WTC11 (cell line): Measurements from ENCODE around the gene CYP3A5. TPM values are rescaled to one million over a fixed set of nuclear protein-coding genes. Genes with fewer than 3 reads are reported as not detected.
A peak's percentile ranks its signal among the peaks of the same experiment; 100 is the strongest.
"Not testable (repeated sequence)": the region's sequence is repeated elsewhere in the genome, so short reads cannot be mapped to it uniquely, and the experiment has no call there.

ENCODE experiments used
- ATAC-seq: fragments of 200-7000 bp; cut with Tn5 transposase; 2 replicates; pipeline ENCODE4 v1.10.0; 2021; ENCODE audit warnings: mild to moderate bottlenecking, moderate library complexity
- CTCF ChIA-PET: fragments of 300-600 bp; sonication (Branson Sonifier 250); formaldehyde crosslinking; loops from one replicate; lab custom pipeline; 2021; ENCODE audit warnings: antibody characterized with exemption; lab: Charles Lee
- POLR2A ChIA-PET: fragments of 350-600 bp; sonication (Branson Sonifier 250); formaldehyde crosslinking; loops from one replicate; lab custom pipeline; 2021; ENCODE audit warnings: antibody characterized with exemption; lab: Charles Lee
- DNase-seq: peaks from one replicate; pipeline ENCODE4 v3.0.0; 2021; ENCODE audit warnings: low spot score
- H3K27ac Mint-ChIP-seq: 2 replicates; pipeline ENCODE4 v1.8.0; 2021; ENCODE audit warnings: mixed read lengths
- H3K27me3 Mint-ChIP-seq: 2 replicates; pipeline ENCODE4 v1.8.0; 2021; ENCODE audit warnings: low read depth, mild to moderate bottlenecking, moderate library complexity, mixed read lengths
- H3K36me3 Mint-ChIP-seq: 2 replicates; pipeline ENCODE4 v1.8.0; 2021; ENCODE audit warnings: mixed read lengths
- H3K4me1 Mint-ChIP-seq: 2 replicates; pipeline ENCODE4 v1.8.0; 2022; ENCODE audit warnings: mixed read lengths
- H3K4me3 Mint-ChIP-seq: 2 replicates; pipeline ENCODE4 v1.8.0; 2021; ENCODE audit warnings: mild to moderate bottlenecking, moderate library complexity, mixed read lengths
- H3K9me3 Mint-ChIP-seq: 2 replicates; pipeline ENCODE4 v1.8.0; 2021; ENCODE audit warnings: mixed read lengths
- AFF4 ChIP-seq: sonication (generic); formaldehyde crosslinking; IDR thresholded peaks from 2 replicates; pipeline ENCODE4 v1.8.1; 2023; ENCODE audit warnings: mild to moderate bottlenecking, missing genetic modification reagents, borderline replicate concordance
- ATF2 ChIP-seq: sonication (generic); formaldehyde crosslinking; IDR thresholded peaks from 2 replicates; pipeline ENCODE4 v1.8.1; 2022; ENCODE audit warnings: low read depth, missing genetic modification reagents, borderline replicate concordance
- ATF6 ChIP-seq: sonication (generic); formaldehyde crosslinking; IDR thresholded peaks from 2 replicates; pipeline ENCODE4 v1.8.1; 2023; ENCODE audit warnings: mild to moderate bottlenecking, missing genetic modification reagents
- ESRRA ChIP-seq: sonication (generic); formaldehyde crosslinking; IDR thresholded peaks from 2 replicates; pipeline ENCODE4 v1.8.1; 2022; ENCODE audit warnings: mild to moderate bottlenecking, missing genetic modification reagents, borderline replicate concordance
- FOXK1 ChIP-seq: sonication (generic); formaldehyde crosslinking; IDR thresholded peaks from 2 replicates; pipeline ENCODE4 v1.8.0; 2022; ENCODE audit warnings: mild to moderate bottlenecking, moderate library complexity, missing genetic modification reagents
- JUN ChIP-seq: sonication (generic); formaldehyde crosslinking; IDR thresholded peaks from 2 replicates; pipeline ENCODE4 v1.8.0; 2023; ENCODE audit warnings: mild to moderate bottlenecking, missing genetic modification reagents
- MLX ChIP-seq: sonication (generic); formaldehyde crosslinking; IDR thresholded peaks from 2 replicates; pipeline ENCODE4 v1.8.1; 2023; ENCODE audit warnings: mild to moderate bottlenecking, missing genetic modification reagents, moderate library complexity
- MXD4 ChIP-seq: fragments of 250-450 bp; sonication (Bioruptor Pico); IDR thresholded peaks from 2 replicates; pipeline ENCODE4 v1.8.0; 2021; ENCODE audit warnings: mild to moderate bottlenecking, moderate library complexity, borderline replicate concordance
- MYBL2 ChIP-seq: sonication (generic); formaldehyde crosslinking; IDR thresholded peaks from 2 replicates; pipeline ENCODE4 v1.8.1; 2023; ENCODE audit warnings: mild to moderate bottlenecking, moderate library complexity, missing genetic modification reagents
- NR2C2 ChIP-seq: sonication (generic); formaldehyde crosslinking; IDR thresholded peaks from 2 replicates; pipeline ENCODE4 v1.8.0; 2022; ENCODE audit warnings: mild to moderate bottlenecking, missing genetic modification reagents
- NR3C1 ChIP-seq: sonication (generic); formaldehyde crosslinking; conservative IDR thresholded peaks from 2 replicates; pipeline ENCODE4 v1.8.1; 2023; ENCODE audit warnings: low read depth, mild to moderate bottlenecking, missing genetic modification reagents
- SMAD4 ChIP-seq: sonication (generic); formaldehyde crosslinking; IDR thresholded peaks from 2 replicates; pipeline ENCODE4 v1.8.0; 2022; ENCODE audit warnings: mild to moderate bottlenecking, missing genetic modification reagents
- TP53 ChIP-seq: sonication (generic); formaldehyde crosslinking; IDR thresholded peaks from 2 replicates; pipeline ENCODE4 v1.8.1; 2023; ENCODE audit warnings: mild to moderate bottlenecking, missing genetic modification reagents
- USF2 ChIP-seq: sonication (generic); formaldehyde crosslinking; IDR thresholded peaks from 2 replicates; pipeline ENCODE4 v1.8.1; 2023; ENCODE audit warnings: mild to moderate bottlenecking, missing genetic modification reagents, moderate library complexity
- ZBTB43 ChIP-seq: sonication (generic); formaldehyde crosslinking; IDR thresholded peaks from 2 replicates; pipeline ENCODE4 v1.8.1; 2023; ENCODE audit warnings: mild to moderate bottlenecking, missing genetic modification reagents
- ZNF219 ChIP-seq: sonication (generic); formaldehyde crosslinking; IDR thresholded peaks from 2 replicates; pipeline ENCODE4 v1.8.0; 2023; ENCODE audit warnings: missing genetic modification reagents, mild to moderate bottlenecking, borderline replicate concordance
- ZNF232 ChIP-seq: sonication (generic); formaldehyde crosslinking; IDR thresholded peaks from 2 replicates; pipeline ENCODE4 v1.8.0; 2022; ENCODE audit warnings: mild to moderate bottlenecking, missing genetic modification reagents
- ZNF317 ChIP-seq: sonication (generic); formaldehyde crosslinking; IDR thresholded peaks from 2 replicates; pipeline ENCODE4 v1.8.1; 2023; ENCODE audit warnings: low read depth, mild to moderate bottlenecking, moderate library complexity, missing genetic modification reagents, borderline replicate concordance
- ZNF512 ChIP-seq: sonication (generic); formaldehyde crosslinking; IDR thresholded peaks from 2 replicates; pipeline ENCODE4 v1.8.1; 2022; ENCODE audit warnings: missing genetic modification reagents, borderline replicate concordance
- total RNA-seq: library from RNA; stranded (reverse); gene quantifications from 3 replicates; pipeline ENCODE4 v1.2.3, GENCODE V29; 2021

Gene CYP3A5
- total RNA-seq, 1 experiment from 2014 or later, result 0.39 TPM

GRCh38 chr7:99685871-99686608, 6.2 kb upstream of the CYP3A5 start:
- H3K27me3 Mint-ChIP-seq, result peaks cover 36% of the 10 kb centered on the region

GRCh38 chr7:99685129-99685758, 5.4 kb upstream of the CYP3A5 start:
- no peak for ATAC-seq
- no peak overlapping the region for H3K27ac Mint-ChIP-seq
- CTCF ChIA-PET, result no interaction called here
- peaks cover 36% of the 10 kb centered on the region for H3K27me3 Mint-ChIP-seq
- TF ChIP-seq MYBL2 (no peak), ATF6 (CRISPR knock-in tag) (no peak), USF2 (CRISPR knock-in tag) (no peak), MLX (no peak), SMAD4 (CRISPR knock-in tag) (no peak), FOXK1 (no peak), ZNF317 (CRISPR knock-in tag) (no peak), ZNF232 (CRISPR knock-in tag) (no peak), AFF4 (CRISPR knock-in tag) (no peak), ZNF219 (CRISPR knock-in tag) (no peak), ESRRA (CRISPR knock-in tag) (no peak), MXD4 (no peak), JUN (CRISPR knock-in tag) (no peak), TP53 (CRISPR knock-in tag) (no peak)
- peaks cover 16% of the 10 kb centered on the region for H3K36me3 Mint-ChIP-seq
- no peaks in the 10 kb centered on the region for H3K4me1 Mint-ChIP-seq
- DNase-seq, result no peak
- H3K4me3 Mint-ChIP-seq, result no peak overlapping the region
- POLR2A ChIA-PET, result no interaction called here
- H3K9me3 Mint-ChIP-seq, result peaks cover 66% of the 10 kb centered on the region

More at GRCh38 chr7:99685871-99686608, 6.2 kb upstream of the CYP3A5 start:
- H3K27ac Mint-ChIP-seq, H3K4me1 Mint-ChIP-seq, ATAC-seq, CTCF ChIA-PET, DNase-seq, H3K4me3 Mint-ChIP-seq, POLR2A ChIA-PET: not testable (repeated sequence)
- Mint-ChIP-seq H3K9me3 (peaks cover 66% of the 10 kb centered on the region), H3K36me3 (peaks cover 16% of the 10 kb centered on the region)

- H3K27me3 Mint-ChIP-seq, result peaks cover 10% of the 10 kb centered on the region
- peaks cover 28% of the 10 kb centered on the region for H3K9me3 Mint-ChIP-seq
- ATAC-seq (peak; percentile 48; the same call in 1 of the 2 replicates), DNase-seq (no peak)
- ChIA-PET CTCF (no interaction called here), POLR2A (no interaction called here)
- peaks cover 17% of the 10 kb centered on the region for H3K4me1 Mint-ChIP-seq
- H3K36me3 Mint-ChIP-seq, result no peaks in the 10 kb centered on the region
- H3K27ac Mint-ChIP-seq, result no peak overlapping the region
- no peak overlapping the region for H3K4me3 Mint-ChIP-seq
- no peak for TF ChIP-seq ZNF512 (CRISPR knock-in tag)
- no peak for TF ChIP-seq NR3C1
- TF ChIP-seq NR2C2, result no peak
- no peak for TF ChIP-seq ATF2 (CRISPR knock-in tag)
- no peak for TF ChIP-seq ZBTB43
- no peak for TF ChIP-seq ZNF317 (CRISPR knock-in tag)
- TF ChIP-seq SMAD4 (CRISPR knock-in tag), result no peak
Measured at GRCh38 chr7:99679032-99679399, 780 bp downstream of the CYP3A5 start.
